NT2/D1 (cell line): Measurements from ENCODE around the gene HAPLN2.

Source experiments
- DNase-seq: peaks from one replicate; pipeline ENCODE4 v3.0.0-alpha.2; 2011; ENCODE audit warnings: low read depth, low spot score
- H3K27me3 ChIP-seq: 2 replicates; pipeline ENCODE4 v1.6.0; 2011; ENCODE audit warnings: mild to moderate bottlenecking; ENCODE audit not compliant: insufficient read length, insufficient read depth
- H3K36me3 ChIP-seq: 2 replicates; pipeline ENCODE4 v1.6.1; 2011; ENCODE audit warnings: mild to moderate bottlenecking, low read length, mixed read lengths; ENCODE audit not compliant: insufficient read depth, insufficient read length
- H3K4me1 ChIP-seq: 2 replicates; pipeline ENCODE4 v1.5.1; 2011; ENCODE audit not compliant: insufficient read depth, insufficient read length
- H3K4me3 ChIP-seq: 2 replicates; pipeline ENCODE4 v1.5.1; 2011; ENCODE audit warnings: low read depth; ENCODE audit not compliant: insufficient read length
- H3K9ac ChIP-seq: 2 replicates; pipeline ENCODE4 v1.6.0; 2011; ENCODE audit warnings: low read depth; ENCODE audit not compliant: insufficient read length
- H3K9me3 ChIP-seq: 2 replicates; pipeline ENCODE4 v1.5.1; 2011; ENCODE audit warnings: mild to moderate bottlenecking, low read length; ENCODE audit not compliant: insufficient read depth
- SUZ12 ChIP-seq: IDR thresholded peaks from 2 replicates; pipeline ENCODE4 v1.6.1; 2011; ENCODE audit not compliant: insufficient read length, insufficient read depth; ENCODE audit errors: extremely low read depth
- YY1 ChIP-seq: IDR thresholded peaks from 2 replicates; pipeline ENCODE4 v1.6.1; 2011; ENCODE audit not compliant: insufficient read length, insufficient read depth
- ZNF274 ChIP-seq: IDR thresholded peaks from 2 replicates; pipeline ENCODE4 v1.6.1; 2011; ENCODE audit warnings: mild to moderate bottlenecking, low read depth, low read length

Gene HAPLN2

DNA sequence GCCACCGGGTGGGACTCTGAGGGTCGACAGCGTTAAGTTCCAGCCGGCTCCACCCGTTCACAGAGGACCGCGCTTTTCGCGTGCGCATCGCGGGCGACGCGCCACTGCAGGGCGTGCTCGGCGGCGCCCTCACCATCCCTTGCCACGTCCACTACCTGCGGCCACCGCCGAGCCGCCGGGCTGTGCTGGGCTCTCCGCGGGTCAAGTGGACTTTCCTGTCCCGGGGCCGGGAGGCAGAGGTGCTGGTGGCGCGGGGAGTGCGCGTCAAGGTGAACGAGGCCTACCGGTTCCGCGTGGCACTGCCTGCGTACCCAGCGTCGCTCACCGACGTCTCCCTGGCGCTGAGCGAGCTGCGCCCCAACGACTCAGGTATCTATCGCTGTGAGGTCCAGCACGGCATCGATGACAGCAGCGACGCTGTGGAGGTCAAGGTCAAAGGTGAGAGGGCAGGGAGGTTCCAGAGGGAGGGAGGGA is 27.6 kb downstream of the HAPLN2 start:
- Histone ChIP-seq H3K27me3 (peaks cover 44% of the 10 kb centered on the region), H3K9me3 (no peaks in the 10 kb centered on the region), H3K4me1 (peaks cover 5% of the 10 kb centered on the region), H3K36me3 (no peaks in the 10 kb centered on the region), H3K9ac (no peak overlapping the region), H3K4me3 (no peak overlapping the region)
- no peak for DNase-seq
- no peak for TF ChIP-seq SUZ12
- TF ChIP-seq ZNF274 = no peak
- TF ChIP-seq YY1 = no peak

DNA sequence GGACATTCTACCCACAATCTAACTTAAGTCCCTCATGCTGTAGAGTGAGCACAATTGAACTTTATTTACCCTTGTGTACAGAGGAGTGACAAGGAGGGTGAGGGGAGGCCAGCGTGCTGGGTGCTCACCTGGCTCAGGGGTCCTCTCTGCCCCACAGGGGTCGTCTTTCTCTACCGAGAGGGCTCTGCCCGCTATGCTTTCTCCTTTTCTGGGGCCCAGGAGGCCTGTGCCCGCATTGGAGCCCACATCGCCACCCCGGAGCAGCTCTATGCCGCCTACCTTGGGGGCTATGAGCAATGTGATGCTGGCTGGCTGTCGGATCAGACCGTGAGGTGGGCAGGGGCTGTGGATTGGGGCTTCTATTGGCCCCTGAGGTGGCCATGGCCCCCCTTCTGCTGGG is 28.1 kb downstream of the HAPLN2 start:
- Histone ChIP-seq H3K36me3 (no peaks in the 10 kb centered on the region), H3K9ac (no peak overlapping the region), H3K4me3 (no peak overlapping the region), H3K4me1 (peaks cover 4% of the 10 kb centered on the region), H3K9me3 (no peaks in the 10 kb centered on the region), H3K27me3 (peaks cover 41% of the 10 kb centered on the region)
- TF ChIP-seq YY1 (no peak), ZNF274 (no peak), SUZ12 (no peak)
- no peak for DNase-seq

DNA sequence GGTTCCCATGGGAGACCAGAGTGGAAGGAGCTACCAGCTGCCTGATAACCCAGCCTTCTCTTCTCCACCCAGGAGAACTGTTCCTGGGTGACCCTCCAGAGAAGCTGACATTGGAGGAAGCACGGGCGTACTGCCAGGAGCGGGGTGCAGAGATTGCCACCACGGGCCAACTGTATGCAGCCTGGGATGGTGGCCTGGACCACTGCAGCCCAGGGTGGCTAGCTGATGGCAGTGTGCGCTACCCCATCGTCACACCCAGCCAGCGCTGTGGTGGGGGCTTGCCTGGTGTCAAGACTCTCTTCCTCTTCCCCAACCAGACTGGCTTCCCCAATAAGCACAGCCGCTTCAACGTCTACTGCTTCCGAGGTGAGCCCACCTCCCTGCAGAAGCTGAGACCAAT is 29.3 kb downstream of the HAPLN2 start:
- Histone ChIP-seq H3K9me3 (no peaks in the 10 kb centered on the region), H3K27me3 (peaks cover 30% of the 10 kb centered on the region), H3K4me3 (no peak overlapping the region), H3K4me1 (peaks cover 2% of the 10 kb centered on the region), H3K9ac (no peak overlapping the region), H3K36me3 (no peaks in the 10 kb centered on the region)
- no peak for TF ChIP-seq YY1
- TF ChIP-seq ZNF274 = no peak
- TF ChIP-seq SUZ12 = no peak
- no peak for DNase-seq

DNA sequence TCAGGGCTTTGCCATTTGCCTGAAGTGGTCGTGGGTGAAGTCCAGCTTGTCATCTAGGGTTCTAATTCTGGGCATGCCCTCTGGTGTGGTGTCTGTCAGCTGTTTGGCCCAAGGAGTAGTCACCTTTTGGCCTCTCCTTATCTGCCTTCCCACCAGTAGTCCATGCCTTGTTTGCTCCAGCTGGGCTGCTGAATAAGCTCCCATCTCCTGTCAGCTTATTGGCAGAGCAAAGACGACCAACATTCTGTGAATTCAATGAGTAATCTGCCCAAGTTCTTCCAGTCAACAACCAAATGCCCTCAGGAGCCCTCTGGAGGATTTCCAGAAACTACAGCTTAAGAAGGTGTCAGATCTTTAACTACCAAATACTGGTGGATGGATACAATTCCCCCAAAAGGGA is 29.7 kb downstream of the HAPLN2 start:
- H3K9me3 ChIP-seq = no peaks in the 10 kb centered on the region
- peaks cover 2% of the 10 kb centered on the region for H3K4me1 ChIP-seq
- no peak overlapping the region for H3K9ac ChIP-seq
- no peak for DNase-seq
- no peaks in the 10 kb centered on the region for H3K36me3 ChIP-seq
- TF ChIP-seq YY1 (no peak), SUZ12 (no peak), ZNF274 (no peak)
- no peak overlapping the region for H3K4me3 ChIP-seq
- peaks cover 25% of the 10 kb centered on the region for H3K27me3 ChIP-seq

DNA sequence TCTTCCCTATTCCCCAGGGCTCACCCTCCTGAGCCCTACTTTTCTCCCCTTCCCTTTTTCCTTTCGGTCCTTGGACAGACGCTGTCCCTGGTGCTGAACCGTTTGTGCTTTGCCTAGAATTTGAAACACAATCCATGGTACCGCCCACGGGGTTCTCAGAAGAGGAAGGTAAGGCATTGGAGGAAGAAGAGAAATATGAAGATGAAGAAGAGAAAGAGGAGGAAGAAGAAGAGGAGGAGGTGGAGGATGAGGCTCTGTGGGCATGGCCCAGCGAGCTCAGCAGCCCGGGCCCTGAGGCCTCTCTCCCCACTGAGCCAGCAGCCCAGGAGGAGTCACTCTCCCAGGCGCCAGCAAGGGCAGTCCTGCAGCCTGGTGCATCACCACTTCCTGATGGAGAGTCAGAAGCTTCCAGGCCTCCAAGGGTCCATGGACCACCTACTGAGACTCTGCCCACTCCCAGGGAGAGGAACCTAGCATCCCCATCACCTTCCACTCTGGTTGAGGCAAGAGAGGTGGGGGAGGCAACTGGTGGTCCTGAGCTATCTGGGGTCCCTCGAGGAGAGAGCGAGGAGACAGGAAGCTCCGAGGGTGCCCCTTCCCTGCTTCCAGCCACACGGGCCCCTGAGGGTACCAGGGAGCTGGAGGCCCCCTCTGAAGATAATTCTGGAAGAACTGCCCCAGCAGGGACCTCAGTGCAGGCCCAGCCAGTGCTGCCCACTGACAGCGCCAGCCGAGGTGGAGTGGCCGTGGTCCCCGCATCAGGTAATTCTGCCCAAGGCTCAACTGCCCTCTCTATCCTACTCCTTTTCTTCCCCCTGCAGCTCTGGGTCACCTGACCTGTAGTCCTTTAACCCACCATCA is 33.1 kb downstream of the HAPLN2 start:
- Histone ChIP-seq H3K4me1 (peaks cover 14% of the 10 kb centered on the region), H3K27me3 (peaks cover 25% of the 10 kb centered on the region), H3K36me3 (no peaks in the 10 kb centered on the region), H3K9ac (no peak overlapping the region), H3K9me3 (no peaks in the 10 kb centered on the region), H3K4me3 (no peak overlapping the region)
- DNase-seq = no peak
- no peak for TF ChIP-seq SUZ12

DNA sequence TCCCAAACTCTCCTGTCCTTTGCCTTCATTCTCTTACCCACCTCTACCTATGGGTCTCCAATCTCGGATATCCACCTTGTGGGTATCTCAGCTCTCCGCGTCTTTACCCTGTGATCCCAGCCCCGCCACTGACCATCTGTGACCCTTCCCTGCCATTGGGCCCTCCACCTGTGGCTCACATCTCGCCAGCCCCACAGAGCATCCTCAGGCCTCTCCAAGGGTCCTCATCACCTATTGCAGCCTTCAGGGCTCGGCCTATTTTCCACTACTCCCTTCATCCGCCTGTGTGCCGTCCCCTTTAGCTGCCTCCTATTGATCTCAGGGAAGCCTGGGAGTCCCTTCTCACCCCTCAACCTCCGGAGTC is 33.8 kb downstream of the HAPLN2 start:
- Histone ChIP-seq H3K27me3 (peaks cover 32% of the 10 kb centered on the region), H3K9ac (no peak overlapping the region), H3K4me1 (peaks cover 18% of the 10 kb centered on the region), H3K4me3 (no peak overlapping the region), H3K36me3 (no peaks in the 10 kb centered on the region), H3K9me3 (no peaks in the 10 kb centered on the region)
- no peak for DNase-seq
- TF ChIP-seq ZNF274 (no peak), SUZ12 (no peak), YY1 (no peak)

DNA sequence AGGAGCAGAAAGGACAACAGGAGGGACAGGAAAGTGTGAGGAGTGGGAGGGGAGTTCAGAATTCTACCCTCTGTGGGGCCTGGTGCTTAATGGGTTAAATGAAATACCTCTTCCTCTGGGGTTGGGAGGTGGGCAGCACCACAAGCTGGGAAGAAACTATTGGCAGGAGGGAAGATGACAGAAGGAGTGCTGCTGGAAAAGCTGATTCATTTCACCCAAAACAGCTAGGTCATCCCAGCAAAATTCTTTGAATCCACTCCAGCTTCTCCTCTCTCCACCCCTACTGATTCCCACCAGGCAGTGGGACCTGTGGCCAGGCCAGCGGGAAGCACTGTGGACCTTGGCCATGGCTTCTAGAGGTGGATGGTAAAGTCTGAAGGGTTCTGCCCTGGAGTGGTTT is 35.5 kb downstream of the HAPLN2 start:
- no peak for TF ChIP-seq SUZ12
- TF ChIP-seq ZNF274 = no peak
- no peak for TF ChIP-seq YY1
- H3K36me3 ChIP-seq = no peaks in the 10 kb centered on the region

More for the DNA sequence above, 35.5 kb downstream of the HAPLN2 start:
- no peak for DNase-seq
- no peak overlapping the region for H3K9ac ChIP-seq
- no peaks in the 10 kb centered on the region for H3K9me3 ChIP-seq
- H3K4me1 ChIP-seq = peaks cover 24% of the 10 kb centered on the region
- H3K27me3 ChIP-seq = peaks cover 49% of the 10 kb centered on the region
- H3K4me3 ChIP-seq = no peak overlapping the region
